NCI-H2196 treated with DMSO at 0.1 percent for 48 hours (cell line): ENCODE measurements around the gene NUDT5.
"Not testable (repeated sequence)": the region's sequence is repeated elsewhere in the genome, so short reads cannot be mapped to it uniquely, and the experiment has no call there.

Experiments used
- DNase-seq: peaks from one replicate; lab custom pipeline; 2025; ENCODE audit not compliant: unreplicated experiment; lab: John Stamatoyannopoulos, UW

Gene NUDT5

DNA sequence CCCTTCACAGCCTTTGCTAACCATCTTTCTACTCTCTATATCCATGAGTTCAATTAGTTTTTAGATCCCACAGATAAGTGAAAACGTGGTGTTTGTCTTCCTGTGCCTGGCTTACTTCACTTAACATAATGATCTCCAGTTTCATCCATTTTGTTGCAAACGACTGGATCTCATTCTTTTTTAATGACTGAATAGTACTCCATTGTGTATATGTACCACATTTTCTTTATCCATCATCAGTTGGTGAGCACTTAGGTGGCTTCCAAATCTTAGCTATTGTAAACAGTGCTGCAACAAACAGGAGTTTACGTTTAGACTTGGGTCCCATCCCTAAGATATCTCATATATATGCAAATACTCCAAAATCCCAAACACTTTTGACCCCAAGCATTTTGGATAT, 9.4 kb upstream of the NUDT5 start:
- DNase-seq: no peak

DNA sequence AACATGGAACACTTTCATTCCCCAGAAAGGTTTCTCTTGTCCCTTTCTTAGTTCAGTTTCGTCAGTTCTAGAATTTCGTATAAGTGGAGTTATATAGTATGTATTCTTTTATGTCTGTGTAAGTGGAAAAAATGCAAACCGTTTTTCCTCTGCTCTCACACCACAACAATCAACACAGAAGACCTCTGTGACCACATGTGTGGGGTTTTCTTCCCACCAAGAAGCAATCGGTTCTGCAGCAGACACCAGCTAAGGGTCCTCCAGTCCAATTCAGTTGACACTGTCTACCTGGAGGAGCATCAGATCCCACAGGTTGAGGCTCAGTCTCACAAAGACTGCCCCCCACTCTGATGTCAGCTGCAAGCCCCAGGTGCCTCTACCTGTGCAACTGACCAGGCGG, 6.5 kb upstream of the NUDT5 start:
- no peak for DNase-seq

DNA sequence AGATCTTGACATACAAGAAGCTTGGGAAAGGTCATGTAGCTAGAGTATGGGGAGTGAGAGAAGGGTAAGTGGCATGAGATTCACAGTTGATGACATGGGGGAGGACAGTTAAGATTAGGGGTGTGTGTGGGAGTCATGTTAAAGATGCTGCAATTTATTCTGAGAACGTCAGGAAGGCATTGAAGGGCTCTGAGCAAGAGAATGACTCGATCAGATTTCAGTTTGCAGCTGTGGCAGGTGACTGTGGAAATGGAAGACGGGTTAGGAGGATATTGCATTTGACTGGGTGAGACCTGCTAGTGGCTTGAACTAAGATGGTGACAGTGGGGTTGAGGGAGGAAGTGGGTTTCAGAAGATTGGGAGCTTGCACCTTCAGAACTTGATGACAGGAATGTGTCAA, 5.9 kb upstream of the NUDT5 start:
- no peak for DNase-seq

DNA sequence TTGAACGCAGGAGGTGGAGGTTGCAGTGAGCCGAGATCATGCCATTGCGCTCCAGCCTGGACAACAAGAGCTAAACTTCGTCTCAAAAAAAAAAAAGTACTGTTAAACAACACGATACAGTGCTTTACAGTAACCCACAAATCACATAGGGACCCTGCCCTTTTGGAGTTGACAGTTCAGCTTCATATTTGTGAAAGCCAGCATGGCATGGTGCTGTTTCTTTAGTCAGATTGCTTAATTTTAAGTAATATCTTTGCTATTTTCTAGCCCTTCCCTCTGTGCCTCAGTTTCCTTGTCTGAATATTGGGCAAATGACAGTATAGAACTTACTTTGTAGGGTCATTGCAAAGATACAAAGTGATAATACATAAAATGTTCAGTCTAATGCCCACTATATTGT, 5.2 kb upstream of the NUDT5 start:
- DNase-seq: no peak

DNA sequence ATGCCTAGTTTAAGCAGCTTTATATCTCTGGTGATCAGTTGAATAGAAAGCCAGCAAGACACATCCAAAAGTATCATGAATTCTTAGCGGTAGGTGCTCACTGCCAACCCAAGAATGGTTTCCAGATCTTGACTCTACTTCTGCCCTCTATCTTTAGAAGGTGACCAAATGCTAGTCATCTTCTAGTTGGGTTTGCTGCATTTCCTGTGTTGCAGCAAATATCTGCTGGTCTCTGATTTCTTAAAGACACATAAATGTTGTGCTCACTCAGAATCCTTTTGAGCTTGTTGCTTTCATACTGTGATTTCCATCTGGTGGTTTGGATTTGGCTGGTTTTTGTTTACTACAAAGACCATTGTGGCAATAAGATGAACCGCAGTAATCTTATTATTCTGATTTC, 2.5 kb upstream of the NUDT5 start:
- DNase-seq: no peak

DNA sequence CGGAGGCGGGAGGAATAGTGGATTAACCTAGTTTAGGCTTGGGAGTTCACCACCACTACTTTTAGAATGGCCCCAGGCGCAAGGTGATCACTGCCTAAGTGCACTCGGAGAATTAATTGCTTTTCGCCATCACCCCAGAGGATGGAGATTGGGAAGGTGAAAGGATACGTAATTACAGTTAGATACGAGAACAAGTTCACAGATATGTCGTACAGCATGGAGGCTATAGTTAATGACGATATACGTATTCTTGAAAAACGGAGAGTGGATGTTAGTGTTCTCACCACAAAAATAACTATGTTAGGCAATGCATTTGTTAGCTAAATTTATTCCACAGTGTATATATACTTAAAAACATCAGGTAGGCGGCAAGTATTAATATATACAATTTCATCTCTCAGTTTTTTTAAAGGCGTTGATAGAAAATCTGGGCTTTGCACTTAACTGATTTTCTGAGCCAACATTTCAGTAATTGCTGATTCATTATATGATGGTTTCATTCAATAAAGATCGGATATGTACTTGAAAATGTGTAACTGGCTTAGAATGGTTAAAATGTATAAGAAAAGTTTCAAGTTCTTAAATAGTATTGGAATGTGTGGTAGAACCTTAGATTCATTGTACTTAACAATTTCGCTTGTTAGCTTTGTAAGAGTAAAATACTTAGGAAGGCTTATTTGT, 980 bp upstream of the NUDT5 start:
- no peak for DNase-seq

DNA sequence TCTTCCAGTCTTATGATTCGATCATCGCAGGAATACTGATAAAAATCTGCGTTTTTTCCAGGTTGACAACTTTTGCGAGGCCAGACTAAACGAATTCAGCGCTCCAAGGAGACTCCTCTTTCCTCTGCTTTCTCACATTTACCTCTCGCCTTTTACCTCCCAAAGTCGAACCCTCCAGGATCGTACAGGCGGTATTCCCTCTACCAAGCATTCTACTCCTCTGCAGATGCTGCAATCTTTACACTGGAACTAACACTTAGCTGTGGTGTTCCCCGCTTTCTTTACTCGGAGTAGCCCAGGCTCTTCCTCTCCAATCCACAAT, 449 bp downstream of the NUDT5 start:
- DNase-seq: no peak

DNA sequence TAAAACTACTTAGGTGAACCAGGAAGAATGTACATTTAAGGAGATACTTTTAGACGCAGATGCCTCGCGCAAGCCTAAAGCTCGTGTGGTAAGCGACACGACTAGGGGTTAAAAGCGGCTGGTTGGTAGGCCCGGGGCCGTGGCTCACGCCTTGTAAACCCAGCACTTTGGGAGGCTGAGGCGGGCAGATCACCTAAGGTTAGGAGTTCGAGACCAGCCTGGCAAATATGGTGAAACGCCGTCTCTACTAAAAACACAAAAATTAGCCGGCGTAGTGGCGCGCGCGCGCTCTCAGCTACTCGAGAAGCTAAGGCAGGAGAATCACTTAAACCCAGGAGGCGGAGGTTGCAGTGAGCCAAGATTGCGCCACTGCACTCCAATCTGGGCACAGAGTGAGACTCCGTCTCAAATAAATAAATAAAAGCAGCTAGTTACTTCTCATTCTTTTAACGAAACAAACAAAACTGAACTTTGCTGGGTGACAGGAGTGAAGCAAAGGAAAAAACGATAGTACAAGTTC, 879 bp downstream of the NUDT5 start:
- DNase-seq: no peak

DNA sequence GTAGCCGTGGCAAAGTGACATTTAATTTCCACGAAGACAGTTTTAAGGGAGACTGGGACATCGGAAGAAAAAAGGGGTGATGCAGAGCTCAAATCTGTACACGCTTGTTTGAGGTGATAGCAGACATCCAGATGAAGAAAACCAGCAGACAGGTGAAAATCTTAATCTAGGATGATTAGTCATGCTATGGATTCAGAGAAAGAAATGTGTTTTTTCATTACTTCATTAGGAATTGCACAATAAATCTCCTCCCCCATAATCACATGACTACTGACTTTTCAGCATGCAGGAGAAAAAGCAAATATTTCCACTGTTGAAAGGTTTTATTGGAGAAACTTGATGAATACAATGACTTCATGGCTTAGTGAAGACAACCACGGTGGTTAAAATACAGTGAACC, 2.5 kb downstream of the NUDT5 start:
- DNase-seq: no peak

DNA sequence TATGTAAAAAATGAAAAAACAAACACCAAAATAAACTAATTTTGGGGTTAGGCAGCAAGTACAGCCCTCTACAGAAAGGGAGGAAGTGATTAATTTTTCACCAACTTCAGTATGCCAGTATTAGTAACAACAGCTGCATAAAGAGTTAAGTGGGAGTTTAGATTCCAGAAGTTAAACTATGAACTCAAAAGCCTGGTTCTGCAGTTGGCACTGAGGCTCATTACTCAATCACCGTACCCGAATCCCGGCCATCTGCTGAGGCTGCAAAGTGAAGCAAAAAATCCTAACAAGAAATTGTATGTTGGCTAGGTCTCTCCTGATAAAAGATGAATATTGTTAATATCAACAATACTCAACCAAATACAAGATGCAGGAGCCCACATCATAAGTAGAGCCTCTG, 4.0 kb downstream of the NUDT5 start:
- DNase-seq: no peak

DNA sequence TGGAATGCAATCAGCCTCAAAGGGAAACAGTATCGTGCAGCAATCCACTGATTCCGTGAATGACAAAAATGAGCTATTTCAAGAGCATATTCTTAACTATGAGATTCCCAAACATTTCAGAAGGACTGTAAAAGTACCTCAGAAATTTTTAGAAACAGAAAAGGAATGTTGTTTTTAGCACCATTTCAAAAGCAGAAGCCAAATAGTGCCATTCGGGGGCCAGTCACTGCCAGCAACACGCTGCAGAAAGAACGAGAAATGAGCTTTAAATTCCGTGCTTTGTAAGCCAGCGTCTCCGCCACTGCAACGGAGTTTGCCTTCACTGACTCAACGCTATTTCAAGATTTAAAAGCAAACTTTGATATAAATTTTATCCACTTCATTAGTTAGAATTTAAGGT, 6.3 kb downstream of the NUDT5 start:
- no peak for DNase-seq

DNA sequence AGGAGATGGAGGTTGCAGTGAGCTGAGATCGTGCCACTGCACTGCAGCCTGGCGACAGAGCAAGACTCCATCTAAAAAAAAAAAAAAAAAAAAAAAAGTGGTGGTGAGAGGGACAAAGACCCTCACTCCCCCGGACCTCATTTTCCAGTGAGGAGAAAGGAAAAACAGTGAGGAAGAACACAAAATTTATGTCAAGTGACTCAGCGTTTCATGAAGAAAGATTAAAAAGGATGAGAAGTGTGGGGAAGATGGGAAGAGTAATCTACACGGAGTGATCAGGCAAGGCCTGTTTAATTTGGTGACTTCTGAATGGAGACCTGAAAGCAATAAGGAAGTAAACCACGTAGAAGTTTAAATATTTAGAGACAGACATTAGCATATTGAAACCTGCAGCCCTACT, 7.0 kb downstream of the NUDT5 start:
- no peak for DNase-seq

DNA sequence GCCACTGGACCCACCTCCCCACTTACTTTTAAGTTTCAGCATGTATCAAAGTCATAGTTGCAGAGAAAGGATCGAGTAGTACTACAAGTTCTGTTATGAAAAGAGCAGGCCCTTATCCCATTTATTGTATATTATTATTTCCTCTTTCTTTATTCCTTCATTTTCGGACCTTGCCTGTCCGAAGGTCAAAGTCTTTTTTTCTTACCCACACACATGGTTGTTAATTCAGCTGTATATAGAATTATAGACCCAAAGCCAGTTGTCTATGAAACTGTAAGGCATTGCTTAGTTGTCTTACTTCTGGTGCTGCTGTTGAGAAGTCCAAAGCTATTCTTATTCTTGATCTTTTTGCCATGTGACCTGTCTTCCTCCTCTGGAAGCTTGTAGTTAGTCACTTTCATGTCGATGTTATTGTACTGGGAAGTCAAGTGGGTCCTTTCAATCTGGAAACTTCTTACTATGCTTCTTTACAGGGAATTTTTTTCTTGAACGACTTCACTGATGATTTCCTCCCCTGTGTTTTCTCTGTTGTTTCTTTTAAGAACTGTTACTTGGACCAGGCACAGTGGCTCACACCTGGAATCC, 8.3 kb downstream of the NUDT5 start:
- no peak for DNase-seq

DNA sequence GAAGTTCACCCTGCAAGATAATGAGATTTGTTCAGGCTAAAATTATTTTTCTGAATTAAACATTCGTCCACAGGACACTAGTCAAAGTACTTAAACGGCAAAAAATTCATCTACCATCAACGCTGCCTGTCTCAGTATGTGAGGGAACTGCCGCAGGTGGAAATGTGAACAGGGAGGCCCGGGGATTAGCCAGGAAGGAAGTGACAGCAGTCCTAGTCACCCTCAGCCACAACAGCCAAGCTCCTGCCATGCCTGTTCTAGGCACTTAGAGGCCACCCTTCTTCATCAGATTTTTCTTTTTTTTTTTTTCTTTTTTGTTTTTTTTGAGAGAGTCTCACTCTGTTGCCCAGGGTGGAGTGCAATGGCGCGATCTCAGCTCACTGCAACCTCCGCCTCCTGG, 9.4 kb downstream of the NUDT5 start:
- no peak for DNase-seq

DNA sequence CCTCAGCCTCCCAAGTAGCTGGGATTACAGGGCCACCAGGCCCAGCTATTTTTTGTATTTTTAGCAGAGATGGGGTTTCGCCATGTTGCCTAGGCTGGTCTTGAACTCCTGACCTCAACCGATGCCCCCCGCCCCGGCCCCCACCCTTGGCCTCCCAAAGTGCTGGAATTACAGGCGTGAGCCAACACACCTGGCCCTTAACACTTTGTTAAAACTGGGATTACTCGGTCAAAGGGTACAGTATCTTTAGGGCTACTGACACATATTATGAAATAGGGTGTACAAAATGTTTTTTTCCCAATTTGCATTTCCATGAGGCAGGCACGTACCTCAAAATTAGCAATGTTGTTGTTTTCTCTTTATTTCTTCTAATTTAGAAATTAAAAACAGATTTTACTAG, 11.5 kb downstream of the NUDT5 start:
- no peak for DNase-seq

DNA sequence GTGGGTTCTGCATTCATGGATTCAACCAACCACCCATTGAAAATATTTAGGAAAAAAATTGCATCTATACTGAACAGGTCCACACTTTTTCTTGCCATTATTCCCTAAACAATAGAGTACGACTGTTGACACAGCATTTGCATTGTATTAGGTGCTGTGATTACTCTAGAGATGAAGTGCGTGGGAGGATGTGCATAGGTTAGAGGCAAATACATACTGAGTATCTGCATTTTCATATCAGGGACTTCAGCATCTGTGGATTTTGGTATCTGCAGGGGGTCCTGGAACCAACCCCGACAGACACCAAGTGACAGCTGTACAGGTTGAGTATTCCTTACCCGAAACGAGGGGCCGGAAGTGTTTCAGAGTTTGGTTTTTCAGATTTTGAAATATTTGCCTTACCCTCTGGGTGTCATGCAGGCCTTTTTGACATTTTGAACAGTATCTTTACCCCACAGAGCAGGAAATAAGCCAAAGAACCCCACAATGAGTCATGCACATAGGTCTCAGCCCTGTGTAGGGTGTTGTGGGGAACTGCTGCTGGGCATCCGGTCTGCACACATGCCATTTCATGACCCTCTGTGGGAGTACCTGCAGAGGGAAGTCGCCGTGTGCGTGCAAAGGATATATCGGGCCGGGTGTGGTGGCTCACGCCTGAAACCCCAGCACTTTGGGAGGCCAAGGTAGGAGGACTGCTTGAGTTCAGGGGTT, 14.5 kb downstream of the NUDT5 start:
- DNase-seq: no peak

DNA sequence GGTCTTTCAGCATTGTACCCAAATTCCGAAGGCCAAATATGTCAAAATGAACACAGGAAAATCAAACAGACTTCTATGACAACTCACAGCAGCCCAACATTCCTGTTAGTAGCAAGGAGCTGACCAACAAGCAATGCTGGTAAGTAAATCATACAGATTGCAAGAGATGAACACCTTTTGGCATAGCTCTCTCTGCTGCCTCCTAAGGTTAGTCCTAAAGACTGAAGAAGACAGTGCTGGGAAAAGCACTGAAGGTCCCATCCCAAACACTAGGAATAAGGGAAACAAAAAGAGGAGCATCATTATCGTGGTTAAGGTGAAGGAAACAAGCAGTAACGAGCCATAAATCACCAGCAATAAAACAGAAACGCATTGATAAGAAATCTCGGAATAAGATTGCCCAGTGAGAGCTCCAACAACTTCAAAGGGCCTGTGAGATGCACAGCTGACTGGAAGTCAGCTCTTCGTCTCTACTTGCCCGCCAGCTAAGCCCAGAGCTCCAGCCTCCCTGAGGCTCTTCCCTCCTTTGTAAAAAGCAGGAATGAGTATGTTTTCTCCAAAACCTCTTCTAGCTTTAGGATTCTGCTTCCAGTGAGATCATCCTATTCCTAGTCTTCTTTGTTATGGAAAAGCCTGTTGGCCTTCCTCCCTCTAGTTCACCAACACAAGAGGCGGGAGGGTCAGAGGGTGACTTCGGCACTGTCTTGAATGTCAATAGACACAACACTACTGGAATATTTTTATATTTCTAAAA, 15.3 kb downstream of the NUDT5 start:
- DNase-seq: no peak

DNA sequence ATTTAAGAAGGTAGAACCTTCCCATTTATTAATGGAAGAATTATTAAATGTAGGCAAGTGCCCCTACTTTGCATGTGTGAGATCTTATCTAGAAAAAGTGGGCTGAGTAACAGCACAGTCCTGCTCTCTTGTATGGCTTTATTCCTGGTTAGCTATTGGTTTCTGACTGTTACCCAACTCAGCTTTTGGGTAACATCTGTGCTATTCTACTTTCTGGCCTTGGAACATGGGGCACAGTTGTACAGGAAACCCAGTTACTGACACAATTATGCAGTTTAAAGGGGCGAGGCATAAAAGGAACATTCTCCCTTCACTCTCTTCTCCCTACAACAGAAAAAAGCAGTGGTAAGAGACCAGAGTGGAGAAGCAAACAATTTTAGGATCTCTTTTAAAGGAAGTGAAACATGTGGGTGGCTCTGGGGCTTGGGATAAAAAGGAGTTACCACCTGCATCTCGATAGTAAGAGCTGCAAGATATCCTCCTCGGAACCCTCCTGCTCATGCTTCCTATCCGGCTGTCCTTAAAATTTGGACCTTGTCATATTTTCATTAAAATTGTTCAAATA, 16.0 kb downstream of the NUDT5 start:
- no peak for DNase-seq

DNA sequence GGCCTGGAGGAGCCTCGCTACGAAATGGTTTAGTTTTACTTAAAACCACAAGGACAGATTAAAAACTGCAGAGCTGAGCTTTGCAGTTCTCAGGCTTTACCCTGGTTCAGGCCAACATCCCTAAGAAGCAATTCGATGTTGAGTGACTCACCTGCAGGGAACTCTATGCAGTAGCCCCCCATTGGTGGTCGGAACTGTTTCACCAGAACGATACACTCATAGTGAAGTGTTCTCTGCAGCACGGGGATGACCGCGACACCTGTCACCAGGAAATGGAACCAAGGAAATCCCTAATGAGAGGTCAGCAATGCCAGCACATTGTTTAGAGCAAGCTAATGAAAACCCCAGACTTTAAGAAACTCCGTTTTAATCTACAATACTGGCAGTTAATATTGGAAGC, 18.0 kb downstream of the NUDT5 start:
- DNase-seq: no peak

DNA sequence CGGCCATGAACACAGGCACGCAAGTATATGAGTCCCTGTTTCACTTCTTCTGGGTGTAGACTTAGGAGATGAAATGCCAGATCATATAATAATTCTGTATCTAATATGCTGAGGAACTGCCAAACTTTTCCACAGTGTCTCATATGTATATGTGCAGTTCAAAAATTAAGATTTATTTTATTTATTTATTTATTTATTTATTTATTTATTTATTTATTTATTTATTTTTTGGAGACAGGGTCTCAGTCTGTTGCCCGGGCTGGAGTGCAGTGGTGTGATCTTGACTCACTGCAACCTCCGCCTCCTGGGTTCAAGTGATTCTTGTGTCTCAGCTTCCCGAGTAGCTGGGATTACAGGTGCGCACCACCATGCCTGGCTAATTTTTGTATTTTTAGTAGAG, 24.2 kb downstream of the NUDT5 start:
- not testable (repeated sequence) for DNase-seq

DNA sequence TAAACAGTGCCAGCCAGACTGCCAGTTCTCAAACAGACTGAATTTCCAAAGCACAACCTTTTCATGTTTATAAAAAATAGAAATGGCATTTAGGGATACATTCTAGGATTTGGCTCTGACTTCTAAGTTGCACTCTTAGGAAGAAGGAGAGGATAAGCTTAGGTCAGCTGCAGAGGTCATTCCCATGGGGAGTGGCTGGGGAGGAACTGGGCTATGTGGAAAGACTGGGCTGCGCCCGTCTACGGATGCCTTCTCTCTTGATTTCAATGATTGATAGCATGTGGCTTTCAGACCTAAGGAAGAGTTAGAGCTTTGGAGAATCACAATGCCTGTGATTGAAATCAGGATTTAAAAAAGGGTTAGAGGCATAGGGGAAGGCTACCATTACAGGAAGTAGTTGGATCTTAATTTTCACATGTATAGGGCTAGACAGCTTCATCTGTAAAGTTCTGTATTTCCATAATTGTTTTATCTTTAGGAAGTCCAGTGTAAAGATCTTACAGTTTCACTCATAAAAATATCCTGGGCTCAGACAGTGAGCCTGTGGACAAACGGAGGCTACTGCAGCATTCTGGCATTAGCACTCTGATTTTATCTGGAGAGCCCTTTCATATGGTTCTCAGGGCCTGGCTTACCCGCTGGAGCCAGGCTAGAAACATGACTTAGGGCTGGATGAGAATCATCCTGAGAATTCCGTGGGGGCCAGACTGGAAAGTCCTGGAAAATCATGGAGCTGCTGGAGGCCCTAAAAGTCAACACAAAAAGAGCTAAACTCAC, 29.5 kb downstream of the NUDT5 start:
- DNase-seq: no peak
